AG10803 (cell line): ENCODE measurements around the gene PRDM16.

ENCODE experiments used
- DNase-seq: peaks from one replicate; pipeline ENCODE4 v3.0.0; 2010; ENCODE audit warnings: low read depth
- H3K4me3 ChIP-seq: 2 replicates; pipeline ENCODE4 v1.5.1; 2011; ENCODE audit warnings: mild to moderate bottlenecking, low read length, control low read depth
- CTCF ChIP-seq: conservative IDR thresholded peaks from 2 replicates; pipeline ENCODE4 v1.5.1; 2011; ENCODE audit warnings: mild to moderate bottlenecking, low read length, control low read depth, inconsistent platforms

The PRDM16 gene

GRCh38 chr1:3197781-3198316 lies 128.8 kb downstream of the PRDM16 start:
- H3K4me3 ChIP-seq, result no peak overlapping the region
- no peak for DNase-seq
- no peak for TF ChIP-seq CTCF

GRCh38 chr1:3198371-3199271 lies 129.6 kb downstream of the PRDM16 start:
- TF ChIP-seq CTCF, result no peak
- H3K4me3 ChIP-seq, result no peak overlapping the region
- no peak for DNase-seq

GRCh38 chr1:3204725-3205124 lies 135.7 kb downstream of the PRDM16 start:
- DNase-seq, result no peak
- H3K4me3 ChIP-seq, result no peak overlapping the region
- no peak for TF ChIP-seq CTCF

GRCh38 chr1:3205815-3206214 lies 136.8 kb downstream of the PRDM16 start:
- DNase-seq, result no peak
- H3K4me3 ChIP-seq, result no peak overlapping the region
- TF ChIP-seq CTCF, result no peak

GRCh38 chr1:3206696-3207095 lies 137.7 kb downstream of the PRDM16 start:
- DNase-seq, result no peak
- no peak for TF ChIP-seq CTCF

GRCh38 chr1:3207217-3207848 lies 138.3 kb downstream of the PRDM16 start:
- no peak overlapping the region for H3K4me3 ChIP-seq
- TF ChIP-seq CTCF, result no peak
- DNase-seq, result no peak

More at GRCh38 chr1:3206696-3207095, 137.7 kb downstream of the PRDM16 start:
- H3K4me3 ChIP-seq, result no peak overlapping the region
